ENCODE measurements around the gene MYLK.

GRCh38 chr3:123672429-123673146 lies 211.5 kb downstream of the MYLK start:
- TF ChIP-seq CTCF (IDR thresholded peaks at IDR 0.05; ENCODE audit: poor library complexity) (no peak), EZH2phosphoT487 (IDR thresholded peaks at IDR 0.05; ENCODE audit: low read depth, severe bottlenecking, unreplicated experiment) (no peak)
